ENCODE data around the gene FGF14. TPM values are rescaled to one million over a fixed set of nuclear protein-coding genes. Genes with fewer than 3 reads are reported as not detected.

Gene FGF14
- total and polyA plus RNA-seq, 3 donors from 2014 or later = 0.56 to 4.5 (median 1.7) TPM

GRCh38 chr13:101728615-101729014 is 673.2 kb downstream of the FGF14 start:
- H3K9me3 ChIP-seq = no peaks in the 10 kb centered on the region
- 71 to 79% methylated on average over 3 of the region's 3 CpGs for WGBS, 2 donors

GRCh38 chr13:101728021-101728420 is 673.8 kb downstream of the FGF14 start:
- Histone ChIP-seq H3K4me3 (no peak overlapping the region), H3K36me3 (ENCODE audit: low read depth, missing control alignments) (no peaks in the 10 kb centered on the region), H3K4me1 (no peaks in the 10 kb centered on the region), H3K27me3 (no peaks in the 10 kb centered on the region), H3K9me3 (no peaks in the 10 kb centered on the region), H3K27ac (no peak overlapping the region)
- TF ChIP-seq CTCF (IDR thresholded peaks at IDR 0.05) (no peak), POLR2A (IDR thresholded peaks at IDR 0.05) (no peak)
- DNase-seq = no peak
- intact Hi-C loops (cut with DNase I; ENCODE audit: low total_unique reads) = no loop called here

More at GRCh38 chr13:101728615-101729014, 673.2 kb downstream of the FGF14 start:
- no peak for DNase-seq
- H3K4me3 ChIP-seq = no peak overlapping the region
- TF ChIP-seq CTCF (IDR thresholded peaks at IDR 0.05) (no peak), POLR2A (IDR thresholded peaks at IDR 0.05) (no peak)
- H3K27ac ChIP-seq = no peak overlapping the region
- no peaks in the 10 kb centered on the region for H3K36me3 ChIP-seq (ENCODE audit: low read depth, missing control alignments)
- H3K27me3 ChIP-seq = no peaks in the 10 kb centered on the region
- H3K4me1 ChIP-seq = no peaks in the 10 kb centered on the region
- intact Hi-C loops (cut with DNase I; ENCODE audit: low total_unique reads) = no loop called here

DNA sequence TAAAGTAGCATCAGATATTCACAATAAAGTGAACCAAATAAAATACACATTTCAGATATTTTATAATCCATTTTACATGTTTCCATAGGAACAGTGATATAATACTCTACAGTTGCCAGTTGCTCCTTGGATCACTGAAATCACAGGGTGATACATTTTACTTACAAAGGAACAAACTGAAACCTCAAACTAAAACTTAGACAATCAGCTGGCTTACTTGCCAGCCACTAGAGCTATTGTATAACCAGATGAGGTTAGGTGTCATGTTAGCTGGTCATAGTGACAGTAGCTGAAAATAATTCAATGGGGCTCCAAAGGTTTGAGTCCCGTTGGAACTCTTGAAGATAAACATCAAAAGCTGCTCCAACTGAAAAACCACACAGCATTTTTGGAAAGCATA is 674.7 kb downstream of the FGF14 start:
- no peak for DNase-seq
- TF ChIP-seq CTCF (IDR thresholded peaks at IDR 0.05) (no peak), POLR2A (IDR thresholded peaks at IDR 0.05) (no peak)
- intact Hi-C loops (cut with DNase I; ENCODE audit: low total_unique reads) = no loop called here
- no peaks in the 10 kb centered on the region for H3K4me1 ChIP-seq
- H3K36me3 ChIP-seq (ENCODE audit: low read depth, missing control alignments) = no peaks in the 10 kb centered on the region
- no peak overlapping the region for H3K4me3 ChIP-seq
- H3K9me3 ChIP-seq = no peaks in the 10 kb centered on the region
- H3K27ac ChIP-seq = no peak overlapping the region
- 61 to 78% methylated on average over 1 of the region's 1 CpG for WGBS, 2 donors
- H3K27me3 ChIP-seq = no peaks in the 10 kb centered on the region

DNA sequence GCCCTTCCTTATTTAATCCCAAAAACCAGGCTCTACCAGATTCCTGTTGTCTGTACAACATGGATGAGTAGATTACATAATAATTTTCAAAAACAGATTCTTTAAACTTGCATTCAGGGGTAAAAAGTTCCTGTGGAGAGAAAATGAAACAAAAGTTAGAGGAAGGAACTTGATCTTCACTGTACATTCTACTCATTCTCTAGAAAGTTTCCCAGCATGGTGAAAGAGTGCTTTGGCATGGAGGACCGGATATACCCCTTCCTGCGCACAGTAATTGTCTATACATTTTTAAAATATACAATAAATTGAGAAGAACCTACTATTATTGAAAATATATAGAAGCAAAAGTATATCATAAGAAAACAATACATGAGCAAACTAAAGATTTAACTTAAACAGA is 675.2 kb downstream of the FGF14 start:
- Histone ChIP-seq H3K27me3 (no peaks in the 10 kb centered on the region), H3K4me1 (no peaks in the 10 kb centered on the region), H3K4me3 (no peak overlapping the region), H3K36me3 (ENCODE audit: low read depth, missing control alignments) (no peaks in the 10 kb centered on the region), H3K9me3 (no peaks in the 10 kb centered on the region), H3K27ac (no peak overlapping the region)
- 81 to 92% methylated on average over 2 of the region's 2 CpGs for WGBS, 2 donors
- DNase-seq = no peak
- no peak for TF ChIP-seq POLR2A (IDR thresholded peaks at IDR 0.05)
- intact Hi-C loops (cut with DNase I; ENCODE audit: low total_unique reads) = no loop called here

- DNase-seq = no peak
These were observed 683.4 kb downstream of the FGF14 start for GRCh38 chr13:101718496-101718895.

More at GRCh38 chr13:101718496-101718895, 683.4 kb downstream of the FGF14 start:
- TF ChIP-seq CTCF (IDR thresholded peaks at IDR 0.05) (no peak), POLR2A (IDR thresholded peaks at IDR 0.05) (no peak)
- Histone ChIP-seq H3K9me3 (no peaks in the 10 kb centered on the region), H3K4me1 (no peaks in the 10 kb centered on the region), H3K4me3 (no peak overlapping the region), H3K27ac (no peak overlapping the region), H3K27me3 (no peaks in the 10 kb centered on the region), H3K36me3 (ENCODE audit: low read depth, missing control alignments) (no peaks in the 10 kb centered on the region)
- WGBS, 2 donors = 88 to 89% methylated on average over 3 of the region's 3 CpGs
- intact Hi-C loops (cut with DNase I; ENCODE audit: low total_unique reads) = no loop called here
